Fibroblast of the aortic adventitia (primary cell): ENCODE results near the gene SH3RF3. TPM values are rescaled to one million over a fixed set of nuclear protein-coding genes. Genes with fewer than 3 reads are reported as not detected.

ENCODE experiments used
- DNase-seq: peaks from one replicate; pipeline ENCODE4 v3.0.0-alpha.2; 2010; ENCODE audit warnings: low read depth
- H3K4me3 ChIP-seq: 2 replicates; pipeline ENCODE4 v1.5.1; 2011; ENCODE audit warnings: low read depth, mild to moderate bottlenecking, control low read depth, low read length, moderate library complexity
- CTCF ChIP-seq: IDR thresholded peaks from 2 replicates; pipeline ENCODE4 v1.5.1; 2011; ENCODE audit warnings: mild to moderate bottlenecking, low read length, control low read depth, inconsistent platforms; ENCODE audit not compliant: insufficient read depth
- total RNA-seq: library from RNA; depleted of rRNA; stranded (reverse); fragments of >200 nt; gene quantifications from 2 replicates; pipeline ENCODE4 v1.2.3, GENCODE V29; 2012; ENCODE audit warnings: low replicate concordance

SH3RF3 gene
- total RNA-seq, 1 donor = 8.4 TPM

DNA sequence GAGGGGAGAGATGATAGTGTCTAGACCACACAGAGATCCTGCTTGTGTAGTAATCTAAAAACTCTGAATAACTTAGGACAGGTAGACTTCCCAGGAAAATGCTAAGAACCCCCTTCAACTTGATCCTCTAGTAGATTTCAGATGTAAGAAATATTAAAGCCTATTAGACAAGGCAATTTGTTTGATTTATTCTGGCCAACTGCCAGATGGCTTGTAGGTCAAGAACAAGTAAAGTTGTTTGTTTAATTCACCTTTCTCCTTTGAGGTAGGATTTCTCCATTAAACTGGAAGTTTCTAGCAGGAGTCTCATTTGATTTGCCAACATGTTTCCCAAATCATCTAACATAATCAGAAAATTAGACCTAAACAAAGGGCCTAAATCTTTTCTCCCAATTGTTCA, 48.6 kb downstream of the SH3RF3 start:
- no peak for TF ChIP-seq CTCF
- no peak for DNase-seq
- no peak overlapping the region for H3K4me3 ChIP-seq

- no peak for TF ChIP-seq CTCF
- no peak overlapping the region for H3K4me3 ChIP-seq
- no peak for DNase-seq
Observed at GRCh38 chr2:109178968-109179367, 50.0 kb downstream of the SH3RF3 start.

- no peak for TF ChIP-seq CTCF
- DNase-seq = peak; percentile 27
- no peak overlapping the region for H3K4me3 ChIP-seq
Observed at GRCh38 chr2:109180786-109181185, 51.8 kb downstream of the SH3RF3 start.

GRCh38 chr2:109182426-109182825, 53.4 kb downstream of the SH3RF3 start:
- H3K4me3 ChIP-seq = no peak overlapping the region
- no peak for TF ChIP-seq CTCF
- no peak for DNase-seq

DNA sequence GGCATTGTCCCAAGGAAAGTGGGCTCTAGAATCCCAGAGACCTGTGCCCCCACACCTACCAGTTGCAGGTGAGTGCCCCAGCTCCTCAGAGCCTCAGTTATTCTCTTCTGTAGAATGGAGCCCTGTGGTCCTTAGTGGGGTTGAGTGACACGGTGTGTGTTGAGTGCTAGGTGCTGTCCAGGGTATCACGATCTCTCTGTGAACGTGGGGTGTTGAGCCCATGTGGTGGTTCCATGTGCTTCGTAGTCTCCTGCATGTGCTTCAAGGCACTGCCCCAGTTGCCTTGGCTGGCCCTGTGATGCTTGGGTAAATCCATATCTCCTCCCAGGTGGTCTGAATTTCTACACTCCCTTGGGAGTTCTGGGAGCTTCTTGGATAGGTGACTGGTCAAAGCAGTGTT, 54.9 kb downstream of the SH3RF3 start:
- H3K4me3 ChIP-seq = no peak overlapping the region
- no peak for TF ChIP-seq CTCF
- no peak for DNase-seq

DNA sequence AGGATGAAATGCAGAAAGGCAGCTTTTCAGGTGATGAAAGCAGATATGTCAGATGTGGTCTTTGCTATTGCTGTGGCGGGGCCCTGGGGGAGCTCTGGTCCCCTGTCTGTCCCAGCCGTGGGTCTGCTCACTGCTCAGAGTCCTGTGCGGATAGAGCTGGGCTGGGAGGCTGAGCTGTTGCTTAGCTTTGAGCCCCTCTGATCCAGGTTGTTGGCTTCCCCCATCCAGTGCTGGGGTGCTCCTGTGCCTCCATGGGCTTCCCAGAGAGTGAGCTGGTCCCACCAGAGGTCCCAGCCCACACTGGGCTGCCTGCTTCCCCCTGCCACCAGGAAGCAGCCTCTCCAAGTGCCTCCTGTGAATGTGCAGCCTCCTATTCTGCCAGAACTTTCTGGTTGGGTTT, 55.4 kb downstream of the SH3RF3 start:
- no peak for DNase-seq
- no peak overlapping the region for H3K4me3 ChIP-seq
- TF ChIP-seq CTCF = no peak

DNA sequence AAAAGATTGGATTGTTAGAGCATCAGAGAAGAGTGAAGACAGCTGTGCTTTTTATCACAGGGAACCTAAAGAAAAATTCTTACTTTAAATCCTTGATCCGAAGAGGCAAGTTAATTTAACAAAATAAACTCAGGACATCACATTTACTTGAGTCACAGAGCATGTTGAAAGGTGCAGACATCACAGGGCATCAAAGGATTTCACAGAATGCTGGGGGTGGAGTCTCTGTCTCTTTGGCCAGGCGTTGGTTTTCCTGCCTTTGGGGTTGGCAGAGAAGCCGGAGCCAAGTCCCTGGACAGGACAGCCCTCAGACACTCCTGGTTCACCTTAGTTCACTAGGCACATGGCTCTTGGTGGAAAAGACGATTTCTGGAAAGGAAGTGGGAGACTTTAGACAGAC, 56.3 kb downstream of the SH3RF3 start:
- H3K4me3 ChIP-seq = no peak overlapping the region
- no peak for TF ChIP-seq CTCF

More for the DNA sequence above, 56.3 kb downstream of the SH3RF3 start:
- peak; percentile 92 for DNase-seq
